Measurements from ENCODE around the gene TBCD.
"Not testable (repeated sequence)": the region's sequence is repeated elsewhere in the genome, so short reads cannot be mapped to it uniquely, and the experiment has no call there.

TBCD gene

DNA sequence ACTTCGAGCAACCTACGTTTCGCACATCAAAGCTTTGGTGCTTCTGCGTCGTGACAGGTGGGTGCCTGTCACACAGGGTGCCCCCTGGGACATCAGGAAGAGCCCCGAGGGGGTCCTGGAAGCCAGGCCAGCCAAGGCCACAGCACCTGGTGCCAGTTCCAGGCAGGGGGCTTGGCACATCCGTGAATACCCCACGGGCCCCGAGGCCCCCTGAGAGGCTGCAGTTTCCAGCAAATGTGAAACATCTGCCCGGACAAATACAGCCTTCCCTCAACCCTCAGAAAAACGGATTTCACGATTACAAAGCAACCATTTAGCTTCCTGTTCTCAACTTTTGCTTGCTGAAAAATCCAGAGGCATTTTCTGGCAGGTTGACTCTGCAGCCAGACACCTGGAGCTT lies 218.2 kb downstream of the TBCD start:
- no peak for DNase-seq (ENCODE audit: low read depth in 3 of 3)

DNA sequence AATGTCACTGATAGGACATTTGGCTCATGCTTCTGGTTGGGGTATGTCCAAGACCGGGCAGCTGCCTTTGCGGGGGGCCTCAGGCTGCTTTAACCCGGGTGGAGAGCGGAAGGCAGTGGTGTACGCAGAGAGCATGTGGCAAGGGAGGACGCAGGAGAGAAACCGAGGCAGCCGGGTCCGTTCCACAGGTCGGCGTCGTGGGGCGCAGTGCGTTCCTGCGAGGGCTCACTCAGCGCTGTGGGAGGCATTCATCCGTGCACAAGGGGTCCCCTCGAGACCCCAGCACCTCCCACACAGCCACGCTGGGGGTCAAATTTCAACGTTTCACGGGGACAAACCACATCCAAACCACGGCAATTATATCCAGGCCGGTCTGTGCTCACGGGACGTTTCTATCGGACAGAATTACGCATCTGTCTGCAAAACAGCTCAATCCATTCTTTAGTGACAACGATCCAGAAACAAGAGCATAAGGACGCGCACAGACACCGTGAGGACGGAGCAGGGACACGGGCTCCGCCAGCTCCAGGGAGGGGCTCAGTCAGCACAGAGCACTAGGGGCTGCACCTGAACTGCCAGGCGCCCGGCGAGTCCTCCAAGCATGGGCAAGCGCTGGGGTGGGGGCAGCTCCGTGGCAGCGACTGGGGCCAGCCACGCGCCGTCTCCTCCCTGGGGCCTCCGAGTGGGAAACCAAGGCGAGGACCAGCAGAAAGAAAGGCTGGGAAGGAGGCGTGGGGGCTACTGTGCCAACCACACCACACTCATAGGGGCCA lies 219.1 kb downstream of the TBCD start:
- DNase-seq (ENCODE audit: low read depth in 3 of 3), result no peak

DNA sequence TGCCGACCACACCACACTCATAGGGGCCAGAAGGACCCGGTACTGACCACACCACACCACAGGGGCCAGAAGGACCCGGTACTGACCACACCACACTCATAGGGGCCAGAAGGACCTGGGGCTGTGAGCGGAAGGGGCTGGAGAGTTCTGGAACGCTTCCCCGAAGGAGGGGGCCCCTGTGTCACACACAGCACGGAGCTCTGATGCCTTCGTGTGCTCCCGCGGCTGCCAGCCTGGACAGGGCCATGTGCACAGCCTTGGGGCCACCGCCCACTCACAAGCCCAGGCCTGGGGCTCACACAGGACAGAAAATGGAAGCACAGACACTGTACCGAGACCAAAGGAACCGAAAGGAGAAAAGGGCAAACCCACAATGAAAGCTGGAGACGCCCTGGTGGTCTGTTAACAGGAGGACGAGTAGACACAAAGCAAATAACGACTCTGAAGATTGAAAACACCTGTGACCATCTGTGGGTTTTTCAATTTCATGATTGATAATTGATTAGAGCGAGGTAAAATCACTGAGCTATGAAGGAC lies 221.0 kb downstream of the TBCD start:
- no peak for DNase-seq (ENCODE audit: low read depth in 3 of 3)

DNA sequence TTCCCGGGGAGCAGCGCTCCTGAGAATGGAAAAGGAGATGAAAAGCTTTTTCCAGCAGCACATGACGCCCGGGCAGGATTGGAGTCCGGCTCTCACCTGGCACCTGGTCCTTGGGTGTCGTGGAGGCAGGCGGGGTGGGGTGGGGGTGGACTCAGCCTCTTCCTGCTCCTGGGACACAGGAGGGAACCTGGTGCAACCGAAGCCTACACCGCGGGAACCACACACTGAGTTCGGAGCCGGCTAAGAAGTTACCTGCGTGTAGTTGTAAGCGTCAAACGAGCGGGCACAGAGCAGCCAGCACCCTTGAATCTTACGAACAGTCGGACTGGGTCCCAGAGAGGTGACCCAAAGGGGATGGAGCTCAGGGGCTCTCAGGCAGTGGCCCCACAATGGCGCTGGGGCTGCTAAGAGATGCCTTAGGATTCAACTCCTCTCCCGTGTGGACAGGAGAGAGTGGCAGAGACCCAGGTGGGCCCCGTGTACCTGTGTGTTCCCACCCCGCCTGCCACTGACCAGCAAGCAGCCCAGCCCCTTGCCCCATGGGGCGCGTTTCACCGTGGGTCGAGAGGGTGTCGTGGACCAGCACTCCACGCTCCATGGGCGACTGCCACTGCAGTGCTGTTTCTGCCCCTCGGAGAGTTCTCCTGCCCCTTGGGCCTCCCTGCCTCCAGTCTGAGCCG lies 221.7 kb downstream of the TBCD start:
- DNase-seq (ENCODE audit: low read depth in 3 of 3), result no peak

DNA sequence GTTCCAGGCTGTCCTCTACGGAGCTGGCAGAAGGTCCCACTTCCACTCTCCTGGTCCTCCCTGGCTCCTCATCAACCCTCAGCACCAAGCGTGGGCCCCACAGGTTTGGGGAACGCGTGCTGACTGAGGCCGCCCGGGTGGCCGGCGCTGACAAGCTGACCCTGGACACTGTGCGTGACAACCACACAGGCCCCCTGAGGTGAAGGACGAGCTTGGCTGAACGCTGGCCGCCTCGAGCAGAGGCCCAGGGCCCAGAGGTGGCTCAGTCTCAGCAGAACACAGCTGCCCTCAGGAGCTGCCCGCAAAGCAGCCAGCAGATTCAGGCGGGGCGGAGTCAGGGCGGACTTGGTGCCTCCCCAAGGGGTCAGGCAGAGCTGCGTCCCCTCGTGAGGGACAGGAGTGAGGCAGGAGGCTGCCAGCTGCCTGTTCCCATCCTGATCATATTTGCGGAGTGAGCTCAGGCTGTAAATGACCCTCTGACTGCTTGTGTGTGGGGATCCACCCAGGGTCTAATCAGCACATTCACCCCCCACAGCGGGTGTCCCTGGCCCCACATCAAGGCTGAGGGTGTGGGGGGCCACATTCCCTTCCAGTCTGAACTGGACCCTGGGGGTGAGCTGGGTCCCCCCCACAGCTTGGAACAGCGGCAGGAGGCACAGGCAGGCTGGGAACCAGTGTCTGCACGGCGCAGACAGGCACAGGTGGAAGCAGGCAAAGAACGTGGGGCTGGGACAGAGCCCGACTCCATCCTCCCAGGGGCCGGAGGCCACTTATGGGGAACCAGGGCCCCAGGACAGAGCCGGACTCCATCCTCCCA lies 222.5 kb downstream of the TBCD start:
- no peak for DNase-seq (ENCODE audit: low read depth in 3 of 3)

DNA sequence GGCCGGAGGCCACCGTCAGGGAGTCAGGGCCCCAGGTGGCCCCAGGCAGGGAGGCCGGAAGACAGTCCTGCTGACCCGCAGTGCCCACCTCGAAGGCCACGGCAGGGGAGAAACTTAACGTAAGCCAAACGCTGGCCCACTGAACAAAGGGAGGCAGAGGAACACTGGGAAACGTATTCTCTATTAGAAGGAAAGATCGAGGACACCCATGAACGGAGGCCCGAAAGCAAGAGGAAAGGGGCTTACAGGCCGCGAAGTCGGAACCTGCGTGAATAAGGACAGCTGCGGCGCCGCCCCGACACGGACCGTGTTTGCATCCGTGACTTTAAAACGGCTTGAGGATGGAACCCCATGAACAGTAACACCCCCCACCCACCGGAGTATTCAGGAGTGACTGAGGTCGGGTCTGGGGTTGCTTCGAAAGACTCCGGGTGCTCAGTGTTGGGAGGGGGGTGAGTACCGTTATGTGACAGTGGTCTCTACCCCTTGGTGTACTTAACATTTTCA lies 225.2 kb downstream of the TBCD start:
- no peak for DNase-seq (ENCODE audit: low read depth in 3 of 3)

DNA sequence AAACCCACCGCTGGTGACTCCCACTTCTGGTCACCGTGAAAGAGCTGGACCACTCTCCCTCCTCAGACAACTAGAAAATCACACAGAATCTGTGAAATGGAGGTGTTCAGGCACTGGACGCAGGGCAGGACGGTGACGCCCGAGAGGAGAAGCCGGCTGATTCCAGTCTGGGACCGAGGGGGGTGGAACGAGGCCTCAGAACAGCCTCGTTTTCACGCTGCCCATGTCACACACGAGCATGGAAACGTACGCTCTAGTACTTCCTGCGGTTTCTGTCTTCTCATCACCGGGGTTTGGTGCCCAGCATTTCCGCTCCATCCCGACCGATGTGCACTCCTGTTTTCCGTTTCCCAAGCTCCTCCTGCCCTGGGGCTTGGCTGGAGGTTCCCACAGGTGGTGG lies 225.7 kb downstream of the TBCD start:
- no peak for DNase-seq (ENCODE audit: low read depth in 3 of 3)

DNA sequence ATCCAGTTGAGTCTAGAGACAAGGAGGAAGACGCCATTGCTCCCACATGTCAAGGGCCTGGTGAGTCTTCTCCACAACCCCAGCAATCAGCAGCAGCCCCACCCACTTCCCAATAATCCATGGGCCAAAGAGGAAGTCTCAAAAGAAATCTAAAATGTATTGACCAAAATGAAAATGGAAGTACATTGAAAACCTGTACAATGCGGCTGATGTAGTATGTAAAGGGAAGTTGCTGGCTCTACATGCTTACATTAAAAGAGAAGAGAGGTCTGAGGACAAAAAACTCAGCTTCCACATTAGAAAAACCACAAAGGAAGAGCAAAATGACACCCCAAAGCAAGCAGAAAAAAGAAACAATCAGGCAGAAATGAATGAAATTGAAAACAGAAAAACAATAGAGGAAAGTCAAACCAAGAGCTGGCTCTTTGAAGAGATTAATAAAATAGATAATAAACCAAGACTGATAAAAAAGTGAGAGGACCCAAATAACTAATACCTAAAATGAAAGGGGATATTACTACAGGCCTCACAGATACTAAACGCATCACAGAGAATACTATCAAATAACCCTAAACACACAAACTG lies 227.0 kb downstream of the TBCD start:
- DNase-seq (ENCODE audit: low read depth in 3 of 3), result no peak

DNA sequence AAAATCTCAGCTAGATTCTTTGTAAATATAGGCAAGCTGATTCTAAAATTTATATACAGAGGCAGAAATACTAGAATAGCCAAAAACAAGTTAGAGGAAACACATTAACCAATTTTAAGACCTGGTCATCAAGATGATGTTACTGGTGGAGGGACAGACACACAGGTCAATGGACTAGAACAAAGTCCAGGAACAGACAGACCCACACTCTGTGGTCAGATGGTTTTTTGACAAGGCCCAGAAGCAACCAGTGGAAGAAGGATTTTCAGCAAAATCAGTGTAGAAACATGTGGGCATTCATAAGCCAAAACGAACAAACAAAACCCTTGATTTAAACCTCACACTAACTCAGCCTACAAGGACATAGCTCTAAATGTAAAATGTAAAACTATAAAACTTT lies 227.9 kb downstream of the TBCD start:
- no peak for DNase-seq (ENCODE audit: low read depth in 3 of 3)

DNA sequence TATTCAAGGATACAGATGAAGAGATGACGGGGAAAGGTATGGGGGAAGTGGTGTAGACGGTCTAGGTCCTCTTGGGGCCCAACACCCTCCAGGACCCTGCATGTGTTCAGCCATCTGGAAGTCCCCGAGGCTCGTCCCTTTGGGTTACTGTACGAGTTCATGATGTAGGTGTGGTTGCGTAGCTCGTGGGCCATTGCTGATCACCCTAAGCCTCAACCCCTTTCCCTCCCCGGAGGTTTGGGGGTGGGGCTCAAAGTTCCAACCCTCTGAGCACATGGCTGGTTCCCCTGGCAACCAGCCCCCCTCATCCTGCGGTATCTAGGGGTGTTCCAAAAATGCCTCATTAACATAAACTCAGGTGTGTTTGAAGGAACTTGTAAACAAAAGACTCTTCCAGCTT lies 228.8 kb downstream of the TBCD start:
- DNase-seq (ENCODE audit: low read depth in 3 of 3), result no peak

DNA sequence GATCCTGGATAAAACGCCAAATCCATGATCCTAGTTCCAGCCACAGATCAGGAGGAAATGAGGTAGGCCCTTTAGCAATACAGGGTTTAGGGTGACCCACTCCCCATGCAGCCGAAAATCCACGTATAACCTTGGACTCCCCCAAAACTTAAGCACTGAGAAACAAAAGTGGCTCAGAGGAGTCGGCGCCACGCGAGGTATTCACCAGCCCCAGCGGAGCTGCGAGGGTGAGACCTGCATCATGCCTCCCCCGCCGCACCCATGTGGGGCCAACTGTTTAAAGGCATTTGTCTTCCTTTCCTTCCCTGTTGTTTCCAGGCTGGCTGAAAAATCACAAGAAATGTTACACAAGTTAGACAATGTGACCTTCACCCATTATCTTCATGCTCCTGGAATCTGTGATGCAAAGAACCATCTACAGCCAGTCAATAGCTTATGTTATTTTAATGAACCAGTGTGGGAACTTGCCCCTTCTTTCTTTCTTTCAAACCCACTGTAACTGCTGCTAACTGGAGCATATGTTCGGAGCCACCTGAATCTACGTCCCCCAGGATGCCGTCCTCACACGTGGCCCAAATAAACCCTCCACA lies 229.4 kb downstream of the TBCD start:
- no peak for DNase-seq (ENCODE audit: low read depth in 3 of 3)

DNA sequence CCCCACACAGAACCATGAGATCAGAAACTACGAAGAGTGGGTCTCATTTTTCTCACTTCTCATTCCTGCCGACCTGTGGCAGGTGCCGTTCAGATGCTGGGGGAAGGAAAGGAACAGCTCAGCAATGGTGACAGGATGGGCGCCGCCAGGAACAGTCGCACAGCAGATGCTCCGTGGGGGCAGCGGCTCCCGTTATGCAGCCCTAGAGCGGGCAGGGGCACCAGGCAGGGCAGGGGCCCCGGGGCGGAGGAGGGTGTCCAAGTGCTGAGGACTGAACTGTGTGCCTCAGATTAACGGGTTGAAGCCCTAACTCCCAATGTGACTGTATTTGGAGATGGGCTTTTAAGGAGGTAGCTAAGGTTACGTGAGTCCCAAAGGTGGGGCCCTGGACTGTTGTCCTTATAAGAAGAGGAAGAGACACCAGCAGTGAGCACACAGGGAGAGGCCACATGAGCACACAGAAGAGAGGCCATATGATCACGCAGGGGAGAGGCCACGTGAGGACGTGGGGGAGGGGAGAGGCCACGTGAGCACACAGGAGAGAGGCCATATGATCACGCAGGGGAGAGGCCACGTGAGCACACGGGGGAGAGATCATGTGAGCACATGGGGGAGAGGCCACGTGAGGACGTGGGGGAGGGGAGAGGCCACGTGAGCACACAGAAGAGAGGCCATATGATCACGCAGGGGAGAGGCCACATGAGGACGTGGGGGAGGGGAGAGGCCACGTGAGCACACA lies 231.8 kb downstream of the TBCD start:
- DNase-seq (ENCODE audit: low read depth in 3 of 3), result no peak

DNA sequence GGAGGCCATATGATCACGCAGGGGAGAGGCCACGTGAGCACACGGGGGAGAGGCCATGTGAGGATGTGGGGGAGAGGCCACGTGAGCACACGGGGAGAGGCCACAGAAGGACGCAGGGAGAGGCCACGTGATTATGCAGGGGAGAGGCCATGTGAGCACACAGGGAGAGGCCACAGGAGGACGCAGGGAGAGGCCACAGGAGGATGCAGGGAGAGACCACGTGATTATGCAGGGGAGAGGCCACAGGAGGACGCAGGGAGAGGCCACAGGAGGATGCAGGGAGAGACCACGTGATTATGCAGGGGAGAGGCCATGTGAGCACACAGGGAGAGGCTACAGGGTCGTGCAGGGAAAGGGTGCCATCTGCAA lies 232.4 kb downstream of the TBCD start:
- not testable (repeated sequence) for DNase-seq (ENCODE audit: low read depth in 3 of 3)

DNA sequence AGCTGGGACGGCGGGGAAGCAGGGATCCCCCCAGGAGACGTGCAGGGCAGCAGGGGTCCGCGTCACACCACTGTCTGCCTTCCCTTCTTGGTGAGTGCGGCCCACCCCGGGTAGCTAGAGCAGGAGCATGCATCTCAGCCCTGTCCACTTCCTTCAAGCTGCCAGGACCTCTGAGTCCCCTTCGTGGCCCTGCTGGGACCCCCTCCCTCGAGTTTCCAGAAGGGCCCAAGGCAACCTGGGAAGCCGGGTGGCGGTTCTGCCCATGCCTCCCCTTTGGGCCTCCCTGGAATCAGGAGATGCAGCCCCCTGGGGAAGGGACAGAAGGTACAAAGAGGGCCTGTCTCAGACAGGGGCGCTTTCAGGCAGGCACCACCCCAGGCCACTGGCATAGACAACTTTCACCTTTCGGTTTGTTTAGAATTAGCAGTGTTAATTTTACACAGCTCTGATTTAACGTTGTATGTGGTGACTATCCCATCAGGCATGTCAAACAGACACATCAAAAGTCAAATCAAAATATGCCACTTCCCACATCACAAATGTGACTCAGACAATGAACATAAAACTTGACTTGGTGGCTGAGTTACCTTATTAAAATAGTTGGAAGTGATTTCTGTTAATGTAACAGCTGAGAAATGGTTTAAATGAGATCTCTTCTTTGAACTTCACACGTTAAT lies 233.0 kb downstream of the TBCD start:
- no peak for DNase-seq (ENCODE audit: low read depth in 3 of 3)

DNA sequence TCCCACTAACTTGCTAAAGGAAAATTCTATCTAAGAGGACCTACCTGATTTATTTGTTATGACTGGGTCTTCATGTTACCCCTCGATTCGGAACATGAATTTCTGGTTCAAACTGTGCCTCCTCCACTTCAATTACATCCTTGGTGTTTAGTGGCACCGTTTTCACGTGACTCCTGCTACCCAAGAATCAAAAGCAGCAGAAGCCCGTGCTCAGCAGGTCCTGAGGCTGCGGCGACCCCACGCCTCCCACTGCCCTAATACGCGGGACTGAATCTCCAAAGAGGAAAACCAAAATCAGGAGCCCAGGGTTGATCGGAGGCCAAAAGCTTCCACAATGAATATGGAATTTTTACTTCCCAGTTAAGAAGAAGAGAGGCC lies 233.6 kb downstream of the TBCD start:
- DNase-seq (ENCODE audit: low read depth in 3 of 3), result no peak

DNA sequence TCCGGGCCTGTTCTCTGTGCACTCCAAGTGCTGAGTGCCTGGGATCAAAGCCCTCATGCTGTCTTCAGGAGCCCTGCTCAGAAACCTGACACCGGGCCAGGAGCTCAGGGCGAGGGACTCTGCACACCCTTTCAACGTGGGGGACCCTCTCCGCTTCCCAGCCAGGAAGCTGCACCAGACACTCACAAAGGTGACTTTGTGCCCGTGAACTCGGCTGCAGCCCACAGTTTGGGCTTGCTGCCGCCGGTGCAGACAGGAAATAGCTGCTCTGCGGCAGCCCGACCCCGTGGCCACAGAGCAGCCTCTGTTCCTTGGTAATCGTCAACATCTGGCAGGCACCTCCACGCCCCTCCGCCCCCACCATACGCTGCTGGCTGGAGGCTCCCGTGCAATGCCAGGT lies 234.1 kb downstream of the TBCD start:
- peak; percentile 4 to 37 (median 26) for DNase-seq (ENCODE audit: low read depth in 3 of 3)

DNA sequence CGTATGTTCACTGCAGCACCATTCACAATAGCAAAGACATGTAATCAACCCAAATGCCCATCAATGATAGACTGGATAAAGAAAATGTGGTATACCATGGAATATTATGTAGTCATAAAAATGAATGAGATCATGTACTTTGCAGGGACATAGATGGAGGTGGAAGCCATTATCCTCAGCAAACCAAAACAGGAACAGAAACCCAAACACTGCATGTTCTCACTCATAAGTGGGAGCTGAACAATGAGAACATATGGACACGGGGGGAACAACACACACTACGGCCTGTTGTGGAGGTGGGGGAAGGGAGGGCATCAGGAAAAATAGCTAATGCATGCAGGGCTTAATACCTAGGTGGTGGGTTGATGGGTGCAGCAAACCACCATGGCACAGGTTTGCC lies 237.2 kb downstream of the TBCD start:
- not testable (repeated sequence) for DNase-seq (ENCODE audit: low read depth in 3 of 3)

DNA sequence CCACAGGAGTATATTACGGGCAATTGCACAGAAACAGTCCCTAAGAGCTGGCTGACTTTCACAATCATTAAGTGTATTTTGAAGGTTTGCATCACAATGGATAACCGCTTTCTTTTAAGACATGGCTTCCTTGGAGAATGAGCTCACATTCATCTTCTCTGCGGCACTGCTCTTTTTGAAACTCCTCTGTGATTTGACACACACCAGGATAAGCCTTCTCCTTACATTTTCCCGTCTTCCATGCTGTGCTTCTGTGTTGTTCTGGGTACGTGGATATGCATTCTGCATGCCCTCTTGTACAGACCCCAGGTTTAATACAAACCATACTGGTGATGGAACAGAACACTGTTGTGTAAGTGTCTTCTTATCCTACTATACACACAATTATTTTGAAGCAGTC lies 238.0 kb downstream of the TBCD start:
- no peak for DNase-seq (ENCODE audit: low read depth in 3 of 3)

DNA sequence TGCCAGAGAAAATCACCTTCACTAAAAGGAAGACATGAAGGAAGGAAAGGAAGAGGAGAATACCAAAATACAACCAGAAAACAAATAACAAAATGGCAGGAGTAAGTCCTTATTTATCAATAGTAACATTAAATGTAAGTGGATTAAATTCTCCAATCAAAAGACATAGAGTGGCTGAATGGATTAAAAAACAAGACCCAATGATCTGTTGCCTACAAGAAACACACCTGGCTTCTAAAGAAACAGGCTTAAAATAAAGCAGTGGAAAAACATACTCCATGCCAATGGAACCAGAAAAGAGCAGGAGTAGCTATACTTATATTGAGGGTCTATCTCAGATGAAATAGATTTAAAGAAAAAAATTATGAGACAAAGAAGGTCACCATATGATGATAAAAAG lies 241.1 kb downstream of the TBCD start:
- no peak for DNase-seq (ENCODE audit: low read depth in 3 of 3)

Measured in stimulated activated CD4-positive, alpha-beta T cell treated with anti-CD3 and anti-CD28 coated beads, TNF-alpha, amount 100 ng/mL, for 48 hours (primary cell).